ENCODE data around the gene DDX21.
"Not testable (repeated sequence)": the region's sequence is repeated elsewhere in the genome, so short reads cannot be mapped to it uniquely, and the experiment has no call there.

- TF ChIP-seq CTCF (conservative IDR thresholded peaks at IDR 0.05; ENCODE audit: low read length); EZH2phosphoT487 (IDR thresholded peaks at IDR 0.05; ENCODE audit: borderline replicate concordance): not testable (repeated sequence)
These were observed 26.8 kb upstream of the DDX21 start for GRCh38 chr10:68929157-68929556.

Data from Loucy (cell line).